MCF 10A (cell line): ENCODE data around the gene DSCAML1. TPM values are rescaled to one million over a fixed set of nuclear protein-coding genes. Genes with fewer than 3 reads are reported as not detected.

Experiments
- BruUV-seq: library from RNA; stranded (reverse); fragments of 400-500 nt; replicated peaks from 2 replicates; lab custom pipeline; 2021; lab: Mats Ljungman, UMichigan
- CTCF ChIA-PET: fragments of 300-600 bp; sonication (Branson Sonifier 250); formaldehyde crosslinking; extraction: SDS; loops from one replicate; lab custom pipeline; 2021; ENCODE audit warnings: antibody characterized with exemption, inconsistent platforms; lab: Yijun Ruan, JAX
- POLR2A ChIA-PET: fragments of 300-600, 350-650 bp; sonication (Branson Sonifier 250); formaldehyde crosslinking; extraction: SDS; loops from one replicate; lab custom pipeline; 2020; ENCODE audit warnings: antibody characterized with exemption, inconsistent platforms; lab: Yijun Ruan, JAX
- DNase-seq: peaks from one replicate; pipeline ENCODE4 v3.0.0-alpha.2; 2018; ENCODE audit not compliant: unreplicated experiment
- H3K27ac Mint-ChIP-seq: one replicate; pipeline ENCODE4 v1.8.0; 2022; ENCODE audit warnings: mild to moderate bottlenecking, low read depth, mixed read lengths; ENCODE audit not compliant: unreplicated experiment
- H3K27me3 Mint-ChIP-seq: one replicate; pipeline ENCODE4 v1.8.0; 2022; ENCODE audit warnings: mixed read lengths; ENCODE audit not compliant: insufficient read depth, unreplicated experiment
- H3K36me3 Mint-ChIP-seq: one replicate; pipeline ENCODE4 v1.8.0; 2022; ENCODE audit warnings: mild to moderate bottlenecking, moderate library complexity, mixed read lengths; ENCODE audit not compliant: insufficient read depth, unreplicated experiment
- H3K4me1 Mint-ChIP-seq: one replicate; pipeline ENCODE4 v1.8.0; 2022; ENCODE audit warnings: mixed read lengths; ENCODE audit not compliant: insufficient read depth, unreplicated experiment
- H3K4me3 Mint-ChIP-seq: one replicate; pipeline ENCODE4 v1.8.0; 2022; ENCODE audit warnings: mild to moderate bottlenecking, moderate library complexity, mixed read lengths; ENCODE audit not compliant: unreplicated experiment
- H3K9me3 Mint-ChIP-seq: one replicate; pipeline ENCODE4 v1.8.0; 2022; ENCODE audit warnings: mixed read lengths; ENCODE audit not compliant: unreplicated experiment
- intact Hi-C: fragments of 100-400 bp; cut with micrococcal nuclease; formaldehyde crosslinking; loops from 2 replicates; pipeline ENCODE4 v1.14.1; 2022
- total RNA-seq: library from RNA; stranded (reverse); gene quantifications from 2 replicates; pipeline ENCODE4 v1.2.3, GENCODE V29; 2022
- TF ChIP-seq, protein P1 (sequence below): fragments of 200-600 bp; IDR thresholded peaks from one replicate; pipeline ENCODE4 v1.8.0; 2022; ENCODE audit warnings: antibody characterized with exemption, mild to moderate bottlenecking; ENCODE audit not compliant: unreplicated experiment

DSCAML1 gene
- total RNA-seq, 1 experiment from 2014 or later: not detected

DNA sequence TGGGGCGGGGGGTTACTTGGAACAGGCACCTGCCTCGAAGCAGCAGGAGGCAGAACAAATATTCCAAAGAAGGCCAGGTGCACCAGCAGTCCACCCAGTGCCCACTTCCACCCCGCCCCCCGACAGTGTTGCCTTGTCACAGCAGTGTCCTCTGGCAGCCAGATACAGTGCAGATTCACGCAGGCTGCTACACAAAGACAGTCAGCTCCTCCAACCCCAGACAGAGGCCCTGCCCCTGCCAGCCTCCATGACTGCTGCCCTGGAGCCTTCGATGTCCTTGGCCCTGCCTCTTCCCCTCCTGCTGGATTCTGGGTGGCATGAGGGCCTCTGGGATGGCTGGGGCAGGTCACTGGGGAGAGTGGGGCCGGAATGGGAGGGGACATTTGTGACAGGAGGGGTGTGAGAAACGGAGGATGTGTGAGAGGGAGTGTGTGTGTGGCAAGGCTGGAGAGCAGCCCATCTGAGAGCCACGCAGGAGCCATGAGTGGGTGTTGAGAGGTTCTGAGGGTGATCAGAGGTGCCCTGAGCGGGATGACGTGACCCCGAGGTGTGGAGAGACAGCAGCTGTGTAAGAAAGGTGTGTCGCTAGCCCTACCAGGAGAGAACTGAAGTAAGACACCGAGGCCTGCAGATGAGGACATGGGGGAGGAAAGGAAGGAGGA, 295.6 kb downstream of the DSCAML1 start:
- ChIA-PET CTCF (no interaction called here), POLR2A (no interaction called here)
- Mint-ChIP-seq H3K4me3 (no peak overlapping the region), H3K9me3 (no peaks in the 10 kb centered on the region), H3K27ac (no peak overlapping the region), H3K4me1 (peaks cover 4% of the 10 kb centered on the region), H3K36me3 (no peaks in the 10 kb centered on the region), H3K27me3 (peaks cover 54% of the 10 kb centered on the region)
- intact Hi-C loops: no loop called here
- BruUV-seq: no TSS peak
- TF ChIP-seq, protein P1, sequence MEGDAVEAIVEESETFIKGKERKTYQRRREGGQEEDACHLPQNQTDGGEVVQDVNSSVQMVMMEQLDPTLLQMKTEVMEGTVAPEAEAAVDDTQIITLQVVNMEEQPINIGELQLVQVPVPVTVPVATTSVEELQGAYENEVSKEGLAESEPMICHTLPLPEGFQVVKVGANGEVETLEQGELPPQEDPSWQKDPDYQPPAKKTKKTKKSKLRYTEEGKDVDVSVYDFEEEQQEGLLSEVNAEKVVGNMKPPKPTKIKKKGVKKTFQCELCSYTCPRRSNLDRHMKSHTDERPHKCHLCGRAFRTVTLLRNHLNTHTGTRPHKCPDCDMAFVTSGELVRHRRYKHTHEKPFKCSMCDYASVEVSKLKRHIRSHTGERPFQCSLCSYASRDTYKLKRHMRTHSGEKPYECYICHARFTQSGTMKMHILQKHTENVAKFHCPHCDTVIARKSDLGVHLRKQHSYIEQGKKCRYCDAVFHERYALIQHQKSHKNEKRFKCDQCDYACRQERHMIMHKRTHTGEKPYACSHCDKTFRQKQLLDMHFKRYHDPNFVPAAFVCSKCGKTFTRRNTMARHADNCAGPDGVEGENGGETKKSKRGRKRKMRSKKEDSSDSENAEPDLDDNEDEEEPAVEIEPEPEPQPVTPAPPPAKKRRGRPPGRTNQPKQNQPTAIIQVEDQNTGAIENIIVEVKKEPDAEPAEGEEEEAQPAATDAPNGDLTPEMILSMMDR: no peak
- DNase-seq: no peak

DNA sequence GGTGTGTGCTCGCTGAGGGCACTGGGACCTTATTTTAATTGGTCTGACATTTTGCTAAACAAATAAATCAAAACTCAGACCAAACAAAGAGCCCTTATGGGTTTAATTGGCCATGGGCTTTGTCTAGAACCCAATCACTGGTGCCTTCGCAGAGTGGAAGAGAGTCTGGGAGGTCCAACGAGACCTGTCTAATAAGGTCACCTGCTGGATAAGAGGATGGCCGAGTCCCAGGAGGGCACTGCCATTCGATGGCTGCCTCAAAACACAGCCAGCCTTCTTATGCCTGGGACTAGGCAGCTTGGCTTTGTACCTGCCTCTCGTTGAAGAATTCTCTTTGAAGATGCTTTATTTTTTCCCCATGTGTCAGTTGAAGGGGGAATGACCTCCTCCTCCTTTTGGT, 298.2 kb downstream of the DSCAML1 start:
- no peak for DNase-seq
- TF ChIP-seq, protein P1: no peak
- ChIA-PET POLR2A (interaction anchor here (0.6 kb wide), 1 partner anchor 105 kb away, joined by 3 read pairs; no protein-coding TSS in a partner anchor), CTCF (interaction anchor here (0.7 kb wide), 2 partner anchors 162 to 221 kb away, joined by 3 read pairs; no protein-coding TSS in a partner anchor)
- intact Hi-C loops: no loop called here
- no TSS peak for BruUV-seq
- H3K27ac Mint-ChIP-seq: no peak overlapping the region
- H3K36me3 Mint-ChIP-seq: no peaks in the 10 kb centered on the region
- H3K4me1 Mint-ChIP-seq: peaks cover 4% of the 10 kb centered on the region
- no peak overlapping the region for H3K4me3 Mint-ChIP-seq
- H3K9me3 Mint-ChIP-seq: no peaks in the 10 kb centered on the region
- peaks cover 71% of the 10 kb centered on the region for H3K27me3 Mint-ChIP-seq

GRCh38 chr11:117497206-117497951, 299.6 kb downstream of the DSCAML1 start:
- ChIA-PET CTCF (no interaction called here), POLR2A (no interaction called here)
- Mint-ChIP-seq H3K9me3 (no peaks in the 10 kb centered on the region), H3K36me3 (no peaks in the 10 kb centered on the region), H3K27ac (no peak overlapping the region), H3K4me3 (no peak overlapping the region), H3K27me3 (peaks cover 56% of the 10 kb centered on the region), H3K4me1 (peaks cover 4% of the 10 kb centered on the region)
- intact Hi-C loops: no loop called here
- BruUV-seq: no TSS peak
- TF ChIP-seq, protein P1: no peak
- no peak for DNase-seq

DNA sequence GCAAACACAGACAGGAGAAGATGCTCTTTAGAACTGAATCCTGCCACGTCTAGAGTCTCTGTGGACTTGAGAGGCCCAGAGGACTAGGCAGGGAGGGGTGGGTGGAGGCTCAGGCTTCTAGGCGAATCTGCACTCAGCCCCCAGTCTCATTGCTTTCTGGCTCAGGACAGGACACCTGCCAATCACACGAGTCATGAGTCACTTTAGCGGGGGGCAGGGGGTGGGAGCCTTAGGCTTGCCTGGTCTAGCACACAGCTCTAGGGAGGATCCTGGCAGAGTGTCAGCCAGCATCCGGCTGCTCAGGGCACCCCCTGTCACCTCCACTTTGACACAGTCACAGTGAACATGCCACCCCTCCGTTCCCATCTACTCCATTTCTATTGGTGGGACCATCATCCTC, 301.7 kb downstream of the DSCAML1 start:
- Mint-ChIP-seq H3K9me3 (no peaks in the 10 kb centered on the region), H3K4me3 (no peak overlapping the region), H3K27me3 (peaks cover 47% of the 10 kb centered on the region), H3K27ac (no peak overlapping the region), H3K4me1 (no peaks in the 10 kb centered on the region), H3K36me3 (no peaks in the 10 kb centered on the region)
- intact Hi-C loops: no loop called here
- CTCF ChIA-PET: no interaction called here
- POLR2A ChIA-PET: no interaction called here
- no TSS peak for BruUV-seq
- peak; percentile 9 for DNase-seq
- TF ChIP-seq, protein P1: no peak
